Activated CD8-positive, alpha-beta T cell treated with anti-CD3 and anti-CD28 coated beads for 36 hours (primary cell): Measurements from ENCODE around the gene TNS3. TPM values are rescaled to one million over a fixed set of nuclear protein-coding genes. Genes with fewer than 3 reads are reported as not detected.

ENCODE experiments used
- ATAC-seq: fragments of 200-7000 bp; cut with Tn5 transposase; one replicate; pipeline ENCODE4 v1.10.0; 2021; ENCODE audit warnings: mild to moderate bottlenecking, moderate library complexity
- CTCF ChIA-PET: fragments of 350-600 bp; sonication (Branson Sonifier 250); formaldehyde crosslinking; loops from one replicate; lab custom pipeline; 2021; ENCODE audit warnings: antibody characterized with exemption; lab: Charles Lee
- POLR2A ChIA-PET: fragments of 350-600 bp; sonication (Branson Sonifier 250); formaldehyde crosslinking; loops from one replicate; lab custom pipeline; 2021; ENCODE audit warnings: antibody characterized with exemption; lab: Charles Lee
- DNase-seq: peaks from one replicate; pipeline ENCODE4 v3.0.0-alpha.2; 2020
- H3K27ac Mint-ChIP-seq: one replicate; pipeline ENCODE4 v1.8.0; 2021; ENCODE audit warnings: mild to moderate bottlenecking, mixed read lengths
- H3K27me3 Mint-ChIP-seq: one replicate; pipeline ENCODE4 v1.8.0; 2021; ENCODE audit warnings: mixed read lengths
- H3K36me3 Mint-ChIP-seq: one replicate; pipeline ENCODE4 v1.8.0; 2021; ENCODE audit warnings: low read depth, mixed read lengths
- H3K4me1 Mint-ChIP-seq: one replicate; pipeline ENCODE4 v1.8.0; 2021; ENCODE audit warnings: low read depth, mixed read lengths
- H3K4me3 Mint-ChIP-seq: one replicate; pipeline ENCODE4 v1.8.0; 2021; ENCODE audit warnings: mild to moderate bottlenecking, moderate library complexity, mixed read lengths
- H3K9me3 Mint-ChIP-seq: one replicate; pipeline ENCODE4 v1.8.0; 2021; ENCODE audit warnings: mixed read lengths
- intact Hi-C: fragments of 100-400 bp; cut with micrococcal nuclease; formaldehyde crosslinking; loops from one replicate; pipeline ENCODE4 v1.10.0; 2022
- total RNA-seq, 2 experiments: library from RNA; stranded (reverse); gene quantifications; one replicate each; pipeline ENCODE4 v1.2.3, GENCODE V29; 2021
- TF ChIP-seq, protein P1 (sequence below): fragments of 200-600 bp; IDR thresholded peaks from one replicate; pipeline ENCODE4 v1.8.0; 2022; ENCODE audit warnings: antibody characterized with exemption, mild to moderate bottlenecking

The TNS3 gene
- total RNA-seq, 2 experiments from 2014 or later = 0.04 to 0.16 TPM

GRCh38 chr7:47415318-47416212, 166.3 kb downstream of the TNS3 start:
- Mint-ChIP-seq H3K4me1 (no peaks in the 10 kb centered on the region), H3K9me3 (peaks cover 11% of the 10 kb centered on the region), H3K4me3 (no peak overlapping the region), H3K27ac (no peak overlapping the region), H3K27me3 (no peaks in the 10 kb centered on the region), H3K36me3 (no peaks in the 10 kb centered on the region)
- TF ChIP-seq, protein P1, sequence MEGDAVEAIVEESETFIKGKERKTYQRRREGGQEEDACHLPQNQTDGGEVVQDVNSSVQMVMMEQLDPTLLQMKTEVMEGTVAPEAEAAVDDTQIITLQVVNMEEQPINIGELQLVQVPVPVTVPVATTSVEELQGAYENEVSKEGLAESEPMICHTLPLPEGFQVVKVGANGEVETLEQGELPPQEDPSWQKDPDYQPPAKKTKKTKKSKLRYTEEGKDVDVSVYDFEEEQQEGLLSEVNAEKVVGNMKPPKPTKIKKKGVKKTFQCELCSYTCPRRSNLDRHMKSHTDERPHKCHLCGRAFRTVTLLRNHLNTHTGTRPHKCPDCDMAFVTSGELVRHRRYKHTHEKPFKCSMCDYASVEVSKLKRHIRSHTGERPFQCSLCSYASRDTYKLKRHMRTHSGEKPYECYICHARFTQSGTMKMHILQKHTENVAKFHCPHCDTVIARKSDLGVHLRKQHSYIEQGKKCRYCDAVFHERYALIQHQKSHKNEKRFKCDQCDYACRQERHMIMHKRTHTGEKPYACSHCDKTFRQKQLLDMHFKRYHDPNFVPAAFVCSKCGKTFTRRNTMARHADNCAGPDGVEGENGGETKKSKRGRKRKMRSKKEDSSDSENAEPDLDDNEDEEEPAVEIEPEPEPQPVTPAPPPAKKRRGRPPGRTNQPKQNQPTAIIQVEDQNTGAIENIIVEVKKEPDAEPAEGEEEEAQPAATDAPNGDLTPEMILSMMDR = no peak
- DNase-seq = no peak
- intact Hi-C loops = no loop called here
- ChIA-PET CTCF (no interaction called here), POLR2A (interaction anchor here (0.6 kb wide), 1 partner anchor 125 kb away, joined by 3 read pairs; no protein-coding TSS in a partner anchor)
- no peak for ATAC-seq

- no peak for ATAC-seq
- H3K27ac Mint-ChIP-seq = no peak overlapping the region
- H3K27me3 Mint-ChIP-seq = no peaks in the 10 kb centered on the region
Measured at GRCh38 chr7:47414342-47415317, 167.3 kb downstream of the TNS3 start.

GRCh38 chr7:47413526-47414341, 168.2 kb downstream of the TNS3 start:
- H3K27me3 Mint-ChIP-seq = no peaks in the 10 kb centered on the region
- intact Hi-C loops = no loop called here

More at GRCh38 chr7:47414342-47415317, 167.3 kb downstream of the TNS3 start:
- H3K4me1 Mint-ChIP-seq = no peaks in the 10 kb centered on the region
- ChIA-PET POLR2A (no interaction called here), CTCF (no interaction called here)
- no peaks in the 10 kb centered on the region for H3K36me3 Mint-ChIP-seq
- H3K4me3 Mint-ChIP-seq = no peak overlapping the region
- intact Hi-C loops = no loop called here
- H3K9me3 Mint-ChIP-seq = peaks cover 3% of the 10 kb centered on the region
- no peak for DNase-seq
- TF ChIP-seq, protein P1 = no peak

DNA sequence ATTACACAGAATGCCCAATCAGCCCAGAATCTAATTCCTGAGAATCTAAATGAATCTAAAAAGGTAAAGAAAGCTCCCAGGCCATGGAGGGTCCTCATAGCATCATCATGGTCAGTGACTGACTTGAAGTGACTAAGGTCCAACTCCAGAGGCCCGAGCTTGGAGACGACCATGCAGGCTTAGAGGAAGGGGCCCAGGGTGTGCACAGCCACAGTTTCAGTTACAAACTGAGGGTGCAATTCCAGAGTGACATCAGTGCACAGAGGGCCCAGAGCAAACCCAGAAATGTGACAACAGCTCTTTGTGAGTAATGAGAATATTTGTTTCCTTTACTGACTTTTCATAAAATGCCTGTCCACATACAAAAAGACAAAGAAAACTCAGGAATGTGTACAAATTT, 170.0 kb downstream of the TNS3 start:
- ChIA-PET CTCF (no interaction called here), POLR2A (no interaction called here)
- no peaks in the 10 kb centered on the region for H3K27me3 Mint-ChIP-seq
- no peaks in the 10 kb centered on the region for H3K4me1 Mint-ChIP-seq
- H3K36me3 Mint-ChIP-seq = no peaks in the 10 kb centered on the region
- H3K4me3 Mint-ChIP-seq = no peak overlapping the region
- TF ChIP-seq, protein P1 = no peak
- no peaks in the 10 kb centered on the region for H3K9me3 Mint-ChIP-seq
- ATAC-seq (no peak), DNase-seq (no peak)
- H3K27ac Mint-ChIP-seq = no peak overlapping the region
- intact Hi-C loops = no loop called here

More at GRCh38 chr7:47413526-47414341, 168.2 kb downstream of the TNS3 start:
- Mint-ChIP-seq H3K27ac (no peak overlapping the region), H3K9me3 (no peaks in the 10 kb centered on the region), H3K4me3 (no peak overlapping the region), H3K36me3 (no peaks in the 10 kb centered on the region), H3K4me1 (no peaks in the 10 kb centered on the region)
- ATAC-seq = no peak
- ChIA-PET POLR2A (no interaction called here), CTCF (no interaction called here)
- TF ChIP-seq, protein P1 = no peak
- no peak for DNase-seq
